HepG2 (cell line): Measurements from ENCODE around the gene ABL2. TPM values are rescaled to one million over a fixed set of nuclear protein-coding genes. Genes with fewer than 3 reads are reported as not detected.

ENCODE experiments used
- CEBPG ChIP-seq: IDR thresholded peaks from 2 replicates; pipeline ENCODE4 v1.6.1; 2016
- ELF4 ChIP-seq: sonication (generic); formaldehyde crosslinking; IDR thresholded peaks from 2 replicates; pipeline ENCODE4 v1.5.0; 2020; ENCODE audit warnings: missing genetic modification reagents, mild to moderate bottlenecking, moderate library complexity, borderline replicate concordance
- FOXK2 ChIP-seq: fragments of 450-650 bp; IDR thresholded peaks from 2 replicates; pipeline ENCODE4 v1.6.1; 2016
- KLF12 ChIP-seq: sonication (generic); formaldehyde crosslinking; IDR thresholded peaks from 2 replicates; pipeline ENCODE4 v1.4.0; 2020; ENCODE audit warnings: missing genetic modification reagents, borderline replicate concordance
- NFRKB ChIP-seq: fragments of 450-650 bp; IDR thresholded peaks from 2 replicates; pipeline ENCODE4 v1.6.1; 2017
- PLRG1 ChIP-seq: fragments of 450-650 bp; conservative IDR thresholded peaks from 2 replicates; pipeline ENCODE4 v1.6.1; 2016
- RBM22 ChIP-seq: fragments of 200-400 bp; formaldehyde crosslinking; optimal IDR thresholded peaks from 2 replicates; pipeline ENCODE3; 2017; ENCODE audit warnings: mild to moderate bottlenecking, low read length, moderate library complexity
- SP4 ChIP-seq: sonication (generic); formaldehyde crosslinking; IDR thresholded peaks from 2 replicates; pipeline ENCODE4 v1.8.1; 2023; ENCODE audit warnings: mild to moderate bottlenecking, missing genetic modification reagents
- SRSF4 ChIP-seq: fragments of 200-400 bp; formaldehyde crosslinking; IDR thresholded peaks from one replicate; pipeline ENCODE4 v1.6.1; 2018; ENCODE audit warnings: mild to moderate bottlenecking, low read depth, low read length, moderate library complexity; ENCODE audit not compliant: poor library complexity, severe bottlenecking
- TGIF2 ChIP-seq: IDR thresholded peaks from 2 replicates; pipeline ENCODE4 v1.6.1; 2016; ENCODE audit warnings: control low read depth, missing compliant biosample characterization
- ZBTB21 ChIP-seq: sonication (generic); formaldehyde crosslinking; IDR thresholded peaks from 2 replicates; pipeline ENCODE4 v1.4.0; 2020; ENCODE audit warnings: missing genetic modification reagents
- ZNF331 ChIP-seq: sonication (generic); formaldehyde crosslinking; IDR thresholded peaks from 2 replicates; pipeline ENCODE4 v1.4.0; 2020; ENCODE audit warnings: missing genetic modification reagents
- ZNF598 ChIP-seq: sonication (generic); formaldehyde crosslinking; IDR thresholded peaks from 2 replicates; pipeline ENCODE4 v1.5.1; 2020; ENCODE audit warnings: mild to moderate bottlenecking, missing genetic modification reagents, borderline replicate concordance
- ZNF605 ChIP-seq: sonication (generic); formaldehyde crosslinking; IDR thresholded peaks from 2 replicates; pipeline ENCODE4 v1.8.0; 2022; ENCODE audit warnings: mild to moderate bottlenecking, missing genetic modification reagents
- ZNF615 ChIP-seq: sonication (generic); formaldehyde crosslinking; IDR thresholded peaks from 2 replicates; pipeline ENCODE4 v1.5.0; 2020; ENCODE audit warnings: mild to moderate bottlenecking, missing genetic modification reagents, borderline replicate concordance
- ZNF850 ChIP-seq: sonication (generic); formaldehyde crosslinking; conservative IDR thresholded peaks from 2 replicates; pipeline ENCODE4 v1.9.0; 2021; ENCODE audit warnings: mild to moderate bottlenecking, missing genetic modification reagents
- polyA plus RNA-seq, 8 experiments: library from polyadenylated mRNA; depleted of rRNA in 3 of 8; stranded (reverse) in 7 of 8; unstranded in 1 of 8; fragments of >200 nt; fragmentation: Illumina TruSeq in 4 of 8; extraction: Trizol in 4 of 8; gene quantifications; 2 replicates each; pipeline versions ENCODE4 v1.2.1 to v1.2.3, GENCODE V29; 2011 to 2016; ENCODE audit warnings: low read depth in 4 of 8, missing spikeins in 1 of 8, mixed read lengths in 1 of 8; ENCODE audit not compliant: insufficient read depth in 1 of 8
- total RNA-seq, 5 experiments: library from RNA; depleted of rRNA; stranded (reverse); fragments of >200 nt; fragmentation: Illumina TruSeq; extraction: Trizol; gene quantifications; 2 replicates each; pipeline ENCODE4 v1.2.3, GENCODE V29; 2016; ENCODE audit warnings: low read depth in 1 of 5
- TF ChIP-seq, protein P1 (sequence below): sonication (generic); formaldehyde crosslinking; IDR thresholded peaks from 2 replicates; pipeline ENCODE4 v1.5.0; 2020; ENCODE audit warnings: mild to moderate bottlenecking, missing genetic modification reagents
- TF ChIP-seq, protein P2 (sequence below): sonication (generic); formaldehyde crosslinking; IDR thresholded peaks from 2 replicates; pipeline ENCODE4 v1.5.1; 2020; ENCODE audit warnings: mild to moderate bottlenecking, missing genetic modification reagents
- TF ChIP-seq, protein P3 (sequence below): sonication (generic); formaldehyde crosslinking; IDR thresholded peaks from 2 replicates; pipeline ENCODE4 v1.5.1; 2020; ENCODE audit warnings: missing genetic modification reagents, mild to moderate bottlenecking, borderline replicate concordance
- TF ChIP-seq, protein P4 (sequence below), 2 experiments: sonication (generic) in 1 of 2; formaldehyde crosslinking in 1 of 2; IDR thresholded peaks; 2 replicates each; pipeline versions ENCODE4 v1.5.1 to v1.6.1; 2011 to 2020; ENCODE audit warnings: borderline replicate concordance in 1 of 2, low read depth in 1 of 2, low read length in 1 of 2, mild to moderate bottlenecking in 1 of 2, missing genetic modification reagents in 1 of 2, moderate library complexity in 1 of 2

The ABL2 gene
- total and polyA plus RNA-seq, 2 of the 13 experiments (the other 11 are each of a cell fraction or from before 2014, with no cell fraction given), result 5.8 to 6.0 TPM

DNA sequence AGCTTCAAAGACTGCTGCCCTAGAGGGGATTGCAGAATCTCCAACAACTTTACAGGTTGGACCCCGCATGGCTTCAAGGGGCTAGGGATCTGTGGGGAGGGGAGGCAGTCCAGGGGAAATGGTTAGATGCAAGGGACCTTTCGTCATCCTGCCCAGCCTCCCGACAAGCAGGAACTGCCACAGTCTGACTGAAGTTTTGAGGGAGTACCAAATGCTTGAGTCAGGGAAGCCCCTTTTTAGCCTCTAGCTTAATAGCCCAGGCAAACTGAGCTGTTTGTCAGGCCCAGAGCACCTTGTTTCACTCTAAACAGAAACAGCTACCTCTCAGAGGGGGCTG, 146.5 kb downstream of the ABL2 start (continued):
- TF ChIP-seq, protein P1, sequence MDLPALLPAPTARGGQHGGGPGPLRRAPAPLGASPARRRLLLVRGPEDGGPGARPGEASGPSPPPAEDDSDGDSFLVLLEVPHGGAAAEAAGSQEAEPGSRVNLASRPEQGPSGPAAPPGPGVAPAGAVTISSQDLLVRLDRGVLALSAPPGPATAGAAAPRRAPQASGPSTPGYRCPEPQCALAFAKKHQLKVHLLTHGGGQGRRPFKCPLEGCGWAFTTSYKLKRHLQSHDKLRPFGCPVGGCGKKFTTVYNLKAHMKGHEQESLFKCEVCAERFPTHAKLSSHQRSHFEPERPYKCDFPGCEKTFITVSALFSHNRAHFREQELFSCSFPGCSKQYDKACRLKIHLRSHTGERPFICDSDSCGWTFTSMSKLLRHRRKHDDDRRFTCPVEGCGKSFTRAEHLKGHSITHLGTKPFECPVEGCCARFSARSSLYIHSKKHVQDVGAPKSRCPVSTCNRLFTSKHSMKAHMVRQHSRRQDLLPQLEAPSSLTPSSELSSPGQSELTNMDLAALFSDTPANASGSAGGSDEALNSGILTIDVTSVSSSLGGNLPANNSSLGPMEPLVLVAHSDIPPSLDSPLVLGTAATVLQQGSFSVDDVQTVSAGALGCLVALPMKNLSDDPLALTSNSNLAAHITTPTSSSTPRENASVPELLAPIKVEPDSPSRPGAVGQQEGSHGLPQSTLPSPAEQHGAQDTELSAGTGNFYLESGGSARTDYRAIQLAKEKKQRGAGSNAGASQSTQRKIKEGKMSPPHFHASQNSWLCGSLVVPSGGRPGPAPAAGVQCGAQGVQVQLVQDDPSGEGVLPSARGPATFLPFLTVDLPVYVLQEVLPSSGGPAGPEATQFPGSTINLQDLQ, result no peak
- TF ChIP-seq ZNF615 (no peak), TGIF2 (no peak), ZNF598 (CRISPR knock-in tag) (no peak), KLF12 (CRISPR knock-in tag) (no peak), RBM22 (no peak), PLRG1 (no peak), ZNF605 (CRISPR knock-in tag) (no peak), ZBTB21 (CRISPR knock-in tag) (no peak), ELF4 (CRISPR knock-in tag) (no peak), ZNF850 (CRISPR knock-in tag) (no peak), FOXK2 (no peak), NFRKB (no peak), SRSF4 (no peak), CEBPG (no peak), SP4 (CRISPR knock-in tag) (0 out of 2 replicates have a peak, but pooled peaks have one; percentile 49), ZNF331 (CRISPR knock-in tag) (no peak)
- TF ChIP-seq, protein P2, sequence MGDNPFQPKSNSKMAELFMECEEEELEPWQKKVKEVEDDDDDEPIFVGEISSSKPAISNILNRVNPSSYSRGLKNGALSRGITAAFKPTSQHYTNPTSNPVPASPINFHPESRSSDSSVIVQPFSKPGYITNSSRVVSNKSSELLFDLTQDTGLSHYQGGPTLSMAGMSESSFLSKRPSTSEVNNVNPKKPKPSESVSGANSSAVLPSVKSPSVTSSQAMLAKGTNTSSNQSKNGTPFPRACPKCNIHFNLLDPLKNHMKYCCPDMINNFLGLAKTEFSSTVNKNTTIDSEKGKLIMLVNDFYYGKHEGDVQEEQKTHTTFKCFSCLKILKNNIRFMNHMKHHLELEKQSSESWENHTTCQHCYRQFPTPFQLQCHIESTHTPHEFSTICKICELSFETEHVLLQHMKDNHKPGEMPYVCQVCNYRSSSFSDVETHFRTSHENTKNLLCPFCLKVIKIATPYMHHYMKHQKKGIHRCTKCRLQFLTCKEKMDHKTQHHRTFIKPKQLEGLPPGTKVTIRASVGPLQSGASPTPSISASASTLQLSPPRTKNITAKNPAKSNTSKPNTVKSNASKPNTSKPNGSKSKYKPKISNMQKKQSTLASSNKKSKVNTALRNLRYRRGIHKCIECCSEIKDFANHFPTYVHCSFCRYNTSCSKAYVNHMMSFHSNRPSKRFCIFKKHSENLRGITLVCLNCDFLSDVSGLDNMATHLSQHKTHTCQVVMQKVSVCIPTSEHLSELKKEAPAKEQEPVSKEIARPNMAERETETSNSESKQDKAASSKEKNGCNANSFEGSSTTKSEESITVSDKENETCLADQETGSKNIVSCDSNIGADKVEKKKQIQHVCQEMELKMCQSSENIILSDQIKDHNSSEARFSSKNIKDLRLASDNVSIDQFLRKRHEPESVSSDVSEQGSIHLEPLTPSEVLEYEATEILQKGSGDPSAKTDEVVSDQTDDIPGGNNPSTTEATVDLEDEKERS (CRISPR knock-in tag), result no peak
- TF ChIP-seq, protein P3, sequence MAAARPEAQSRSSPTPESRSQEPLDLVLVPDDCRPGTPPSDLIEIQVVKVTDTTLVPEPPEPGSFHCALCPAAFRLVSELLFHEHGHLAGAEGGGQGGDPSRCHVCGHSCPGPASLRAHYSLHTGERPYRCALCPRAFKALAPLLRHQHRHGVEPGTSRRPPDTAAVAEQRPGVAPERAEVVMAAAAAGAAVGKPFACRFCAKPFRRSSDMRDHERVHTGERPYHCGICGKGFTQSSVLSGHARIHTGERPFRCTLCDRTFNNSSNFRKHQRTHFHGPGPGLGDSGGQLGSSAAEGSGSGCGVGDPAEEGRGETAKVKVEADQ (CRISPR knock-in tag), result no peak
- TF ChIP-seq, protein P4, sequence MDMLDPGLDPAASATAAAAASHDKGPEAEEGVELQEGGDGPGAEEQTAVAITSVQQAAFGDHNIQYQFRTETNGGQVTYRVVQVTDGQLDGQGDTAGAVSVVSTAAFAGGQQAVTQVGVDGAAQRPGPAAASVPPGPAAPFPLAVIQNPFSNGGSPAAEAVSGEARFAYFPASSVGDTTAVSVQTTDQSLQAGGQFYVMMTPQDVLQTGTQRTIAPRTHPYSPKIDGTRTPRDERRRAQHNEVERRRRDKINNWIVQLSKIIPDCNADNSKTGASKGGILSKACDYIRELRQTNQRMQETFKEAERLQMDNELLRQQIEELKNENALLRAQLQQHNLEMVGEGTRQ (IDR thresholded peaks at IDR 0.05; ENCODE audit: low read depth, low read length), result no peak; the same call in 1 of the 2 replicates
- TF ChIP-seq, protein P4 (CRISPR knock-in tag; IDR thresholded peaks at IDR 0.05; ENCODE audit: borderline replicate concordance), result peak; percentile 70; the same call in 1 of the 2 replicates
